ENCODE data around the gene IQCE.

IQCE gene, protein sequence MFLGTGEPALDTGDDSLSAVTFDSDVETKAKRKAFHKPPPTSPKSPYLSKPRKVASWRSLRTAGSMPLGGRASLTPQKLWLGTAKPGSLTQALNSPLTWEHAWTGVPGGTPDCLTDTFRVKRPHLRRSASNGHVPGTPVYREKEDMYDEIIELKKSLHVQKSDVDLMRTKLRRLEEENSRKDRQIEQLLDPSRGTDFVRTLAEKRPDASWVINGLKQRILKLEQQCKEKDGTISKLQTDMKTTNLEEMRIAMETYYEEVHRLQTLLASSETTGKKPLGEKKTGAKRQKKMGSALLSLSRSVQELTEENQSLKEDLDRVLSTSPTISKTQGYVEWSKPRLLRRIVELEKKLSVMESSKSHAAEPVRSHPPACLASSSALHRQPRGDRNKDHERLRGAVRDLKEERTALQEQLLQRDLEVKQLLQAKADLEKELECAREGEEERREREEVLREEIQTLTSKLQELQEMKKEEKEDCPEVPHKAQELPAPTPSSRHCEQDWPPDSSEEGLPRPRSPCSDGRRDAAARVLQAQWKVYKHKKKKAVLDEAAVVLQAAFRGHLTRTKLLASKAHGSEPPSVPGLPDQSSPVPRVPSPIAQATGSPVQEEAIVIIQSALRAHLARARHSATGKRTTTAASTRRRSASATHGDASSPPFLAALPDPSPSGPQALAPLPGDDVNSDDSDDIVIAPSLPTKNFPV

GRCh38 chr7:2558629-2559282 is at the start of gene IQCE:
IQCE (plus strand) TSS chr7:2558979; CDS start chr7:2559182, 203 bp downstream.
- peak; percentile 87 for DNase-seq (ENCODE audit: low read depth)

DNA sequence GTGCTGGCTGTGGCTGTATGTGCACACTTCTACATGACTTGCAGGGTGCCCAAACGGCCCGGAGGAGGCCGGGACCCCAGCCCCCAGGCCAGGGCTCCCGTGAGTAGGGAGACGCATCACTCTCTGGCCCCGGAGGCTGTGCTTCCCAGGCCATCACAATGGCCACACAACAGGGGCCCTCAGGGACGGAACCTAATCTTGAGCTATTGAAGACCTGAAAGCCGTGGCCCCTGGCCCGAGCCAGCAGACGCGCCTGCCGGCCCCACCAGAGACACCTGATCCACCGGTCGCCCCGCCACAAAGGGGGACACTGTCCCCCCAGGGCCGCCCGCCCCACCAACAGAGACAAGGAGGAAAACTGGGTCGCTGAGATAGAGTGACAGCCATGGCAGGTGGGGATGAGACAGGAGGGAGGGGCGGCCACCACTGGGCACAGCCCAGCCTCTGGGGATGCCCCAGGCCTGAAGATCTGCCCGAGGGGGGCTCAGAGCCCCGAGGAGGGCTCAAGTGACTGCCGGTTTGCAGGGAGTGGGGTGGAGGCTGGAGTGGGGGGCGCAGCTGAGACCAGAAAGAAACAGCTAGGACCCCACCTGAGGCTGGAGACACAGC is 49.4 kb upstream of the IQCE start:
- DNase-seq (ENCODE audit: low read depth), result no peak

DNA sequence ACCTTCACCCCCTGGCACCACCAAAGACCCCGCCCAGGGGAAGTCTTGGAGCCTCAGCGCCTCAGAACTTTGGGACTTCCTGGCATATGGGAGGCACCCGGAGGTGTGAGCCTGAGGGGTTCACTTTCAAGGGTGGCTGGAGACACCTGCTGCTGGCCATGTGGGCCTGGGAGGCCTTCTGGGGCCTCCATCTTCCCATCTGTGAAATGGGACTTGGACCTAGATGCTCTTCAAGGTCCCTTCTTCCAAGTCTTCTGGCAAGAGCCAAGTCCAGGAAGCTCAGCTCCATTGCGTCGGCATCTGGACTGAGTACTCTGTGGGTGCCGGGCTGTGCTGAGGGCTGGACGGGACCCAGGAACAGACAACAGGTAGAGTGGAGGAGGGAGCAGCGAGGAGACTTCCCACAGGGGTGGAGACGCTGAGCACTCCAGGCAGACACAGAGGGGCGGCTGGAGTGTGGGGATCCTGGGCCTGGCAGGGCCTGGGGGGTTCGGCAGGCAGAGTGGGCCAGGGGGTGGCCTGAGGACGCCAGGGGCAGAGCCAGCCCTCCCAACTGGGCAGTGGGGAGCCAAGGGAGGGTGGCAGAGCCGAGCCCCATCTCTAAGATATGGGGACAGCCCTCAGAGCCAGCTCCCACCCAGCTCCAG is 48.5 kb upstream of the IQCE start:
- DNase-seq (ENCODE audit: low read depth), result no peak

GRCh38 chr7:2510909-2511768 is 47.6 kb upstream of the IQCE start:
- no peak for DNase-seq (ENCODE audit: low read depth)

DNA sequence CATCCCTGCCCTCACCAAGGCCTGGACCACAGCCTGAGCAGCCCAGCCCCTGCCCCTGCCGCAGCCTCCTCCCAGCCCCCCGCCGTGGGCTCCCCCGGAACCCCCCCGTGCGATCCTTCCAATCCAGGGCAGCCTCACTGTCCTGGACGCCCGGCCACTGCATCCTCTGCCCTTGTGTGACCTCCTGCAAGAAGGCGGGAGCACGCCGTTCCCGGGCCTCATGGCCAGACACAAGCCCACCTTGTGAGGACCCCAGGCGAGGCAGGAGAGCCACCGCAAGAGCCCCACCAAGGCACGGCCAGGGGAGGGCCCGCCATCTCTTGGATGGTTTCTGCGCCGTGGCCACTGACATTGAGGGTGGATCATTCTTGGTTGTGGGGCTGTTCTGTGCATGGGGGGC is 47.0 kb upstream of the IQCE start:
- no peak for DNase-seq (ENCODE audit: low read depth)

DNA sequence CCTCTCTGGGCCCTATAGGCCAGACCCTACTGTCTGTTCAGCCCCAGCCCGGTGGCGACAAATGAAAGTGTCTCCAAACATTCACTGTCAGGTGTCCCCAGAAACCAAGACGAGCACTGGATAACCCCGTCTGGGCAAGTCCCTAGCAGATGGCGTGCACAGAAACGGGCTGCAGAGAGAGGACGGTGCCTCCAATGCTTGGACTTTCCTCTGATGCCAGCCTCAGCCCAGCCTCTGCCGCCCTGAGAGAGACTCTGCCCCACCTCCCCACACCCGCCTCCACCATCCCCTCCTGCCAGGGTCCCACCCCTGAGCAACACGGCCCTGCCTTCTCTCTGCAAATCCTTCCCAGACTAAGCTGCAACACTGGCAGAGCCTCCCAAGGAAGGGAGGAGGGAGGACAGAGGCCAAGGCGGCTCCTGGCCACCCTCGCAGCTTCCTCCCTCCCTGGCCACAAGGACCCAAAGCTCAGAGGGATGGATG is 46.6 kb upstream of the IQCE start:
- DNase-seq (ENCODE audit: low read depth), result no peak

DNA sequence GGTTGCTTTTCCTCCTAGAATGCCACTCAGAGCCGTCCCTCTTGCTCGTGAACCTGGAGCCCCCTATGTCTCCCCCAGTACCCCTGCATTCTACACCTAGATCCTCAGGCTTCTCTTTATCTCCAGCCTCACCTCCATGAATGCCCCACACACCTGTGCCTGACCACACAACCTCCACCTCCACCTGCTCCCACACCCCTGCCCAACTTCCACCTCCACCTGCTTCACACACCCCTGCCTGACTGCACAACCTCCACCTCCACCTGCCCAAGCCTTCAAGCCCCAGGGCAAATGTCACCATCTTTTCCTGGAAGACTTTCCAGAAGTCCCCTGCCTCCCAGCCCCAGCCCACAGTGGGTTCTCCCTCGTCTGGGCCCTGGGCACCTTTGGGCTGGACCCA is 46.1 kb upstream of the IQCE start:
- DNase-seq (ENCODE audit: low read depth), result no peak

DNA sequence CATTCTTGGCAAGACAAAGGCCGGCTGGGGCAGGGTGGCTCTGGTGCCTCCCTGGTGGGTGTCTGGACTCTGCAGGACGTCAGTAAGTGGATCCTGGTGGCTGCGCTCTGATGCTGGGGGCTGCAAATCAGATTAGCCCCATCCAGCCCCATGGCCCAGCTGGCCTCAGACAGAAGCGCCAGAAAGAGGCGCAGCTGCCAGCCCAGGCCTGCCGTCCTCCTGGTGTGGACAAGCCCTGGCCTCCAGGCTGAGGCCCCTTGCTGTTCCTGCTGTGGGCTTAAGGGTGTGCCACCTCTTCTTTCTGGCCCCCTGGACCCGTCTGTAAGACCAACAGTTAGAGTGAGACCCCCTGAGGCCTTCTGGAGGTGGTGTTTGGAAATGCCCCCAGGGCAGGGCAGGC is 45.1 kb upstream of the IQCE start:
- DNase-seq (ENCODE audit: low read depth), result no peak

GRCh38 chr7:2514473-2515423 is 44.0 kb upstream of the IQCE start:
- DNase-seq (ENCODE audit: low read depth), result no peak

- no peak for DNase-seq (ENCODE audit: low read depth)
These were observed 43.2 kb upstream of the IQCE start for GRCh38 chr7:2515424-2516193.

DNA sequence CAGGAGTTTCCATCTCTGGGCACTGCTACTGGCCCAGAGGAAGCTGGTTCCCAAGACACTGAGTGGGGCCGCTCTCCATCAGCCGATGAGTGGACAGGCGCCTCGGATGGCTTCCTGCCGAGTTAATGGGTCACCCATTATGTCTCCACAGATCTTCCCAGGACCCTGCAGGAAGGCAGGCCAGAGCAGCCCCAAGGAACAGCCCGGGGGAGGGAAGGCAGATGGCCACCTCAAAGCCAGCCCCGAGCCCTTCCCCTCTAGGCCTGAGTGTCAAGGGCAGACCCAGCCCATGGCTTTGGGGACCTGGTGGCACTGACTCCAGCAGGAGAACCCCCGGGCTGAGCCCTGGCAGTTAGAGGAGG is 42.6 kb upstream of the IQCE start:
- no peak for DNase-seq (ENCODE audit: low read depth)

DNA sequence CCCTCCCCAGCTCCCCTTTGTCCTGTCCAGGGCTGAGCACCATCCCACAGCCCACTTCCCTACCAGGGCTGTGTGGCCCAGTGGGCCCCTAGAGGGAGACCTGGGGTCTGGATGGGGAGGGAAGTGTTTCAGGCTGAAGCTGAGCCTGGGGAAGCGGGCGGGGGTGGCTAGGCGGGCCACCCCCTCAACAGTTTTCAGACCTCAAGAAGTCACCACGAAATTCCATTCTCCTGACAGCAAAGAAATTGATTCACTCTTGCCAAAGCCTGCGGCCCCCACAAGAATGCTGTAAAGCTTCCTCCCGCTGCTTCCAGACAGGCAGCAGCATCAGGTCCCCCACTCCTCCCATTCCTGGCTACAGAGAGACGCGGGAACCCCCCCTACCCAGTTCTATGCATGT is 41.8 kb upstream of the IQCE start:
- no peak for DNase-seq (ENCODE audit: low read depth)

GRCh38 chr7:2517678-2518507 is 40.9 kb upstream of the IQCE start:
- no peak for DNase-seq (ENCODE audit: low read depth)

- no peak for DNase-seq (ENCODE audit: low read depth)
These were observed 40.1 kb upstream of the IQCE start for GRCh38 chr7:2518737-2519118.

- DNase-seq (ENCODE audit: low read depth), result peak; percentile 74
These were observed 39.5 kb upstream of the IQCE start, which contains the start of gene LFNG for GRCh38 chr7:2519119-2519930. LFNG (plus strand) TSS chr7:2519774; CDS start chr7:2519862, 88 bp downstream.

GRCh38 chr7:2520131-2520760 is 38.5 kb upstream of the IQCE start:
- DNase-seq (ENCODE audit: low read depth), result no peak
